DND-41 (cell line): Measurements from ENCODE around the gene CCDC148.
A peak's percentile ranks its signal among the peaks of the same experiment; 100 is the strongest.

ENCODE experiments used
- ATAC-seq: fragments of 200-7000 bp; cut with Tn5 transposase; 3 replicates; pipeline ENCODE4 v1.9.1; 2021; ENCODE audit warnings: low read depth; ENCODE audit not compliant: insufficient read depth
- DNase-seq: peaks from one replicate; pipeline ENCODE4 v3.0.0-alpha.2; 2020
- H2AFZ ChIP-seq: 2 replicates; pipeline ENCODE4 v1.6.0; 2012; ENCODE audit warnings: low read depth, low read length
- H3K27ac ChIP-seq: 2 replicates; pipeline ENCODE4 v1.5.1; 2012; ENCODE audit warnings: low read length, inconsistent platforms
- H3K27me3 ChIP-seq: fragments of 200-600 bp; sonication (generic); 2 replicates; pipeline ENCODE4 v1.6.0; 2012; ENCODE audit warnings: low read length, mild to moderate bottlenecking, inconsistent platforms; ENCODE audit not compliant: insufficient read depth, poor library complexity
- H3K36me3 ChIP-seq: 2 replicates; pipeline ENCODE4 v1.5.1; 2012; ENCODE audit warnings: low read length, inconsistent platforms; ENCODE audit not compliant: insufficient read depth
- H3K4me1 ChIP-seq: 2 replicates; pipeline ENCODE4 v1.5.1; 2012; ENCODE audit warnings: mild to moderate bottlenecking, low read length; ENCODE audit not compliant: insufficient read depth
- H3K4me2 ChIP-seq: 2 replicates; pipeline ENCODE4 v1.6.0; 2012; ENCODE audit warnings: mild to moderate bottlenecking, moderate library complexity, low read length, inconsistent platforms; ENCODE audit not compliant: insufficient read depth
- H3K4me3 ChIP-seq, 2 experiments: fragments of 200-600 bp in 1 of 2; shearing (Covaris generic) in 1 of 2; 2 replicates each; pipeline ENCODE4 v1.5.1; 2012 to 2016; ENCODE audit warnings: inconsistent platforms in 2 of 2, low read length in 2 of 2, mild to moderate bottlenecking in 2 of 2, low read depth in 1 of 2, moderate library complexity in 1 of 2
- H3K79me2 ChIP-seq: 2 replicates; pipeline ENCODE4 v1.6.0; 2012; ENCODE audit warnings: low read length, inconsistent platforms; ENCODE audit not compliant: insufficient read depth
- H3K9ac ChIP-seq: 2 replicates; pipeline ENCODE4 v1.6.0; 2012; ENCODE audit warnings: low read depth, mild to moderate bottlenecking, inconsistent platforms, low read length, moderate library complexity
- H3K9me3 ChIP-seq: 2 replicates; pipeline ENCODE4 v1.5.1; 2012; ENCODE audit warnings: low read length, moderate library complexity, mild to moderate bottlenecking, inconsistent platforms; ENCODE audit not compliant: insufficient read depth, severe bottlenecking
- H4K20me1 ChIP-seq: 2 replicates; pipeline ENCODE4 v1.6.0; 2012; ENCODE audit warnings: low read length; ENCODE audit not compliant: insufficient read depth
- EZH2 ChIP-seq: IDR thresholded peaks from 3 replicates; pipeline ENCODE4 v1.6.1; 2012; ENCODE audit warnings: borderline replicate concordance, low read depth, mild to moderate bottlenecking, moderate library complexity, low read length, inconsistent platforms; ENCODE audit not compliant: severe bottlenecking
- TF ChIP-seq, protein P1 (sequence below): IDR thresholded peaks from 2 replicates; pipeline ENCODE4 v1.5.1; 2012; ENCODE audit warnings: borderline replicate concordance, low read length, moderate library complexity, mild to moderate bottlenecking; ENCODE audit not compliant: poor library complexity, severe bottlenecking; ENCODE audit errors: extremely low read depth

Gene CCDC148

DNA sequence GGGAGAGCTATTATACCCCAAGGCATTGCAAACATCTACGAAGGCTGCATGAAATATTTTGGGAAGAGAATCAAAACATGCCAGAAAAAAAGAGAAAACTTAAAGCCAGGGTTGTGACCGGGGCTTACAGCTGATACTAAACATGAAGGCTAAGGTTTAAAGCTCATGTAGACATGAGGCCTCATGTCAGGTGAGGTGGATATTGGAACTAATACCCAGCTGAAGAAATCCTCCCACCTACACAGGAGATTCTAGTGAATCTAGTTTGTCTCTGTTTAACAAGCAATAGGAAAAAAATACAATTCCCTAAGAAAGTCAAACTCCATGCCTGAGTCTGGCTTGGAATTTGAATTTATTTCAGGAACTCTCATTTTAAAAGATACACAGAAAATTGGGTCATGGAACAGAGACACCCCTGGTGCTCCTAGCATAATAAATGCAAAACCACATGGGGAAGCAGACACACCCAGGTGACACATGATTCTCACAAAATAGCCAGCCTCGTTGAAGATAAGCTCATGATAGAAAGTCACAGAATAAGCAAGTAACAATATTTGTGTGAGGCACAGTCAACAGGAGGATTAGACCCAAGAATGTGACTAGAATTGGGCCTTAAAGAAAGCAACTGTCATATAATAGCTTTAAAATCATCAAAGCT lies 312.7 kb downstream of the CCDC148 start:
- Histone ChIP-seq H3K9me3 (no peaks in the 10 kb centered on the region), H4K20me1 (no peaks in the 10 kb centered on the region), H3K9ac (no peak overlapping the region), H3K27me3 (no peaks in the 10 kb centered on the region), H3K36me3 (no peaks in the 10 kb centered on the region), H2AFZ (0 out of 2 replicates have a peak overlapping the region, but pooled peaks have one; percentile 19), H3K4me2 (no peak overlapping the region), H3K4me1 (no peaks in the 10 kb centered on the region), H3K79me2 (no peaks in the 10 kb centered on the region), H3K4me3 (no peak overlapping the region), H3K27ac (no peak overlapping the region)
- DNase-seq (no peak), ATAC-seq (no peak)
- TF ChIP-seq, protein P1, sequence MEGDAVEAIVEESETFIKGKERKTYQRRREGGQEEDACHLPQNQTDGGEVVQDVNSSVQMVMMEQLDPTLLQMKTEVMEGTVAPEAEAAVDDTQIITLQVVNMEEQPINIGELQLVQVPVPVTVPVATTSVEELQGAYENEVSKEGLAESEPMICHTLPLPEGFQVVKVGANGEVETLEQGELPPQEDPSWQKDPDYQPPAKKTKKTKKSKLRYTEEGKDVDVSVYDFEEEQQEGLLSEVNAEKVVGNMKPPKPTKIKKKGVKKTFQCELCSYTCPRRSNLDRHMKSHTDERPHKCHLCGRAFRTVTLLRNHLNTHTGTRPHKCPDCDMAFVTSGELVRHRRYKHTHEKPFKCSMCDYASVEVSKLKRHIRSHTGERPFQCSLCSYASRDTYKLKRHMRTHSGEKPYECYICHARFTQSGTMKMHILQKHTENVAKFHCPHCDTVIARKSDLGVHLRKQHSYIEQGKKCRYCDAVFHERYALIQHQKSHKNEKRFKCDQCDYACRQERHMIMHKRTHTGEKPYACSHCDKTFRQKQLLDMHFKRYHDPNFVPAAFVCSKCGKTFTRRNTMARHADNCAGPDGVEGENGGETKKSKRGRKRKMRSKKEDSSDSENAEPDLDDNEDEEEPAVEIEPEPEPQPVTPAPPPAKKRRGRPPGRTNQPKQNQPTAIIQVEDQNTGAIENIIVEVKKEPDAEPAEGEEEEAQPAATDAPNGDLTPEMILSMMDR, result no peak
- TF ChIP-seq EZH2, result no peak

DNA sequence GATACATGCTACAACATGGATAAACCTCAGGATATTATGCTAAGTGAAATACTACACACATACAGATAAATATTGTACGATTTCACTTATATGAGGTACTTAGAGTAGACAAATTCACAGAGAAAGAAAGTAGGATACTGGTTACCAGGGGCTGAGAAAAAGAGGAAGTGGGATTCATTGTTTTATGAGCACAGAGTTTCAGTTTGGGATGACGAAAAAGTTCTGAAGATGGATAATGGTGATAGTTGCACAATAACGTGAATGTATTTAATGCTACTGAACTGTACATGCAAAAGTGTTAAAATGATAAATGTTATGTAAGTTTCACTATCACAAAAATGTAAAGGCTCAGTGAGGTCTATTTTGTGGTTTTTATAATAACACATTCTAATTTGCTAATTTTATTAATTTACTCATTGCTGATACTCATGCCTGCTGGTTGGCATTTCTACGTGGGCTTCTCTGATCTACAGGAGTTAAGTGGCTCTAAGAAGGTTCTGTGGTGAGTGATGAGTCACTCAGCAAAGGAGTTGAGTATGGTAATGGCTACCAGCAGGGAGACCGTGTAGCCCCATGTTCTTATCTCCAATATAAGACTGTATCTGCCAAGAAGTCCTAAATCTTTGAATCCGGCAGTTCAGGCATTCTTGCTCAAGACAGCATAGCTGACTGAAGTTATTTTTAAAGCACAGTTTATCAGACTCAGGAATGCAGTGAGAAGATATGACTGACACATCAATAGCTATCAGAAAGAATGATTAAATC lies 313.8 kb downstream of the CCDC148 start:
- H4K20me1 ChIP-seq, result no peaks in the 10 kb centered on the region
- TF ChIP-seq, protein P1, result no peak
- no peak for TF ChIP-seq EZH2
- no peaks in the 10 kb centered on the region for H3K36me3 ChIP-seq
- no peaks in the 10 kb centered on the region for H3K4me1 ChIP-seq
- H3K79me2 ChIP-seq, result no peaks in the 10 kb centered on the region
- H3K4me2 ChIP-seq, result no peak overlapping the region
- DNase-seq (no peak), ATAC-seq (no peak)
- H2AFZ ChIP-seq, result no peak overlapping the region
- H3K27ac ChIP-seq, result no peak overlapping the region
- H3K9me3 ChIP-seq, result no peaks in the 10 kb centered on the region
- H3K9ac ChIP-seq, result no peak overlapping the region
- no peak overlapping the region for H3K4me3 ChIP-seq
- no peaks in the 10 kb centered on the region for H3K27me3 ChIP-seq

DNA sequence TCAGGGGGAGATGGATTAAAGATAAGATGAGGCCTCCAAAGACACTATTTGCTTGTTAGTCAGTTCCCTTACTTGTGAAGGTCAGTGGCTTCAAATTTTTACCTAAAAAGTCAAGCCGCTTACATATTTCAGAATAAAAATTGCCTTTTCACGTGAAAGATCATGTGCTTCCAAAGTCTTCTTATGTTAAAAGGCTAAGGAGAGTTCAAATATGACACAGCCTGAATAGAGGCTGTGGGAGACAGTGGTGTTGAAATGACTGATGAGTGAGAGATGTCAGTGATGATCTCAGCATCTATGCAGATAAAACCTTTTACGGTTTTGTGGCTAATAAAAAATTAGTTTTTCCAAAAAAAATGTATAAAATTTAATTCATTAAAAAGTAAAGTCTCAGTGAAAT lies 314.4 kb downstream of the CCDC148 start:
- Histone ChIP-seq H3K9me3 (no peaks in the 10 kb centered on the region), H4K20me1 (no peaks in the 10 kb centered on the region), H3K36me3 (no peaks in the 10 kb centered on the region), H3K9ac (no peak overlapping the region), H3K27me3 (no peaks in the 10 kb centered on the region), H3K4me1 (no peaks in the 10 kb centered on the region), H2AFZ (no peak overlapping the region), H3K27ac (no peak overlapping the region), H3K4me3 (no peak overlapping the region), H3K4me2 (no peak overlapping the region), H3K79me2 (no peaks in the 10 kb centered on the region)
- no peak for ATAC-seq
- no peak for TF ChIP-seq EZH2
- TF ChIP-seq, protein P1, result no peak
- DNase-seq, result no peak
